Mammary epithelial cell (primary cell): Measurements from ENCODE around the gene MARCHF3.

Experiments used
- CTCF ChIP-seq, 2 donors: IDR thresholded peaks in 1 of 2; conservative IDR thresholded peaks in 1 of 2; 2 replicates each; pipeline ENCODE4 v1.5.1; 2011 to 2012; ENCODE audit warnings: inconsistent platforms in 2 of 2, low read length in 2 of 2, mild to moderate bottlenecking in 2 of 2, control low read depth in 1 of 2, low read depth in 1 of 2; ENCODE audit not compliant: insufficient read depth in 1 of 2; ENCODE audit errors: extremely low read depth in 1 of 2
- EZH2 ChIP-seq: IDR thresholded peaks from 2 replicates; pipeline ENCODE4 v1.6.1; 2012; ENCODE audit warnings: low read length, inconsistent platforms, borderline replicate concordance

- TF ChIP-seq CTCF (conservative IDR thresholded peaks at IDR 0.05 in 1 of 2, IDR thresholded peaks at IDR 0.05 in 1 of 2; ENCODE audit: extremely low read depth in 1 of 2, insufficient read depth in 1 of 2, low read depth in 1 of 2, low read length in 2 of 2) (no peak), EZH2 (no peak)
These were observed 161.3 kb downstream of the MARCHF3 start for GRCh38 chr5:126869005-126869451.
